ENCODE measurements around the gene SLC35E4.
A peak's percentile ranks its signal among the peaks of the same experiment; 100 is the strongest.
"Not testable (repeated sequence)": the region's sequence is repeated elsewhere in the genome, so short reads cannot be mapped to it uniquely, and the experiment has no call there.

SLC35E4 gene

GRCh38 chr22:30591588-30592359 lies 43.8 kb upstream of the SLC35E4 start, which contains the start of gene PES1:
Gene PES1 (minus strand): TSS chr22:30591910. CDS start chr22:30591833, 77 bp downstream.
- TF ChIP-seq CTCF (IDR thresholded peaks at IDR 0.05; ENCODE audit: low read depth, low read length, poor library complexity, severe bottlenecking) (no peak), EZH2phosphoT487 (IDR thresholded peaks at IDR 0.05; ENCODE audit: borderline replicate concordance, low read length) (no peak)
- H3K4me2 ChIP-seq (ENCODE audit: low read length) = peak within 1 kb of the TSS; percentile 73
- H3K79me2 ChIP-seq (ENCODE audit: control insufficient read depth, low read length) = peaks cover 39% of the 10 kb centered on the region
- peak within 1 kb of the TSS; percentile 96 for H3K4me3 ChIP-seq (ENCODE audit: low read length)
- no peaks in the 10 kb centered on the region for H3F3A ChIP-seq (ENCODE audit: control insufficient read depth, insufficient read depth)
- no peaks in the 10 kb centered on the region for H3K9me2 ChIP-seq (replicated peaks; ENCODE audit: control insufficient read depth, low read length)
- peak within 1 kb of the TSS; percentile 70 for H3K27ac ChIP-seq (ENCODE audit: low read depth, low read length)
- peaks cover 17% of the 10 kb centered on the region; the same call in 1 of the 2 replicates for H4K20me1 ChIP-seq (ENCODE audit: control insufficient read depth, insufficient read depth, low read depth, low read length)
- H3K36me3 ChIP-seq (ENCODE audit: control insufficient read depth, low read length) = peaks cover 46% of the 10 kb centered on the region
- no peaks in the 10 kb centered on the region for H3K9me3 ChIP-seq (ENCODE audit: control insufficient read depth, insufficient read depth, low read length)
- H3K27me3 ChIP-seq (ENCODE audit: control insufficient read depth, low read length) = peaks cover 2% of the 10 kb centered on the region; the same call in 1 of the 2 replicates
- peaks cover 15% of the 10 kb centered on the region for H3K4me1 ChIP-seq (ENCODE audit: control insufficient read depth, low read length)

GRCh38 chr22:30592360-30592713 lies 43.2 kb upstream of the SLC35E4 start:
- H3K4me2 ChIP-seq (ENCODE audit: low read length) = peak overlapping the region; percentile 73
- peak overlapping the region; percentile 96 for H3K4me3 ChIP-seq (ENCODE audit: low read length)
- peaks cover 40% of the 10 kb centered on the region for H3K36me3 ChIP-seq (ENCODE audit: control insufficient read depth, low read length)

GRCh38 chr22:30596199-30596598 lies 39.4 kb upstream of the SLC35E4 start:
- peaks cover 6% of the 10 kb centered on the region for H3K79me2 ChIP-seq (ENCODE audit: control insufficient read depth, low read length)
- no peak for TF ChIP-seq CTCF (IDR thresholded peaks at IDR 0.05; ENCODE audit: low read depth, low read length, poor library complexity, severe bottlenecking)
- no peak for TF ChIP-seq EZH2phosphoT487 (IDR thresholded peaks at IDR 0.05; ENCODE audit: borderline replicate concordance, low read length)
- peaks cover 2% of the 10 kb centered on the region; the same call in 1 of the 2 replicates for H3K27me3 ChIP-seq (ENCODE audit: control insufficient read depth, low read length)
- peaks cover 2% of the 10 kb centered on the region; the same call in 1 of the 2 replicates for H3F3A ChIP-seq (ENCODE audit: control insufficient read depth, insufficient read depth)
- H3K36me3 ChIP-seq (ENCODE audit: control insufficient read depth, low read length) = peaks cover 2% of the 10 kb centered on the region
- H3K9me2 ChIP-seq (replicated peaks; ENCODE audit: control insufficient read depth, low read length) = no peaks in the 10 kb centered on the region
- H3K27ac ChIP-seq (ENCODE audit: low read depth, low read length) = no peak overlapping the region
- peaks cover 3% of the 10 kb centered on the region; the same call in 1 of the 2 replicates for H3K4me1 ChIP-seq (ENCODE audit: control insufficient read depth, low read length)
- no peak overlapping the region for H3K4me2 ChIP-seq (ENCODE audit: low read length)
- H3K9me3 ChIP-seq (ENCODE audit: control insufficient read depth, insufficient read depth, low read length) = no peaks in the 10 kb centered on the region
- 0 out of 2 replicates have a peak, but pooled peaks cover 2% of the 10 kb centered on the region for H4K20me1 ChIP-seq (ENCODE audit: control insufficient read depth, insufficient read depth, low read depth, low read length)
- H3K4me3 ChIP-seq (ENCODE audit: low read length) = no peak overlapping the region

More at GRCh38 chr22:30592360-30592713, 43.2 kb upstream of the SLC35E4 start:
- H3K27me3 ChIP-seq (ENCODE audit: control insufficient read depth, low read length); H3K9me2 ChIP-seq (replicated peaks; ENCODE audit: control insufficient read depth, low read length); H3K27ac ChIP-seq (ENCODE audit: low read depth, low read length); H3F3A ChIP-seq (ENCODE audit: control insufficient read depth, insufficient read depth); H3K9me3 ChIP-seq (ENCODE audit: control insufficient read depth, insufficient read depth, low read length): not testable (repeated sequence)
- H4K20me1 ChIP-seq (ENCODE audit: control insufficient read depth, insufficient read depth, low read depth, low read length) = peaks cover 17% of the 10 kb centered on the region; the same call in 1 of the 2 replicates
- H3K79me2 ChIP-seq (ENCODE audit: control insufficient read depth, low read length) = peaks cover 39% of the 10 kb centered on the region
- peaks cover 15% of the 10 kb centered on the region for H3K4me1 ChIP-seq (ENCODE audit: control insufficient read depth, low read length)

- Histone ChIP-seq H3K4me1 (ENCODE audit: control insufficient read depth, low read length) (peaks cover 3% of the 10 kb centered on the region; the same call in 1 of the 2 replicates), H4K20me1 (ENCODE audit: control insufficient read depth, insufficient read depth, low read depth, low read length) (no peaks in the 10 kb centered on the region), H3K9me3 (ENCODE audit: control insufficient read depth, insufficient read depth, low read length) (no peaks in the 10 kb centered on the region), H3K4me3 (ENCODE audit: low read length) (no peak overlapping the region), H3K27ac (ENCODE audit: low read depth, low read length) (no peak overlapping the region), H3F3A (ENCODE audit: control insufficient read depth, insufficient read depth) (peaks cover 2% of the 10 kb centered on the region; the same call in 1 of the 2 replicates), H3K27me3 (ENCODE audit: control insufficient read depth, low read length) (peaks cover 2% of the 10 kb centered on the region; the same call in 1 of the 2 replicates), H3K36me3 (ENCODE audit: control insufficient read depth, low read length) (no peaks in the 10 kb centered on the region), H3K79me2 (ENCODE audit: control insufficient read depth, low read length) (no peaks in the 10 kb centered on the region), H3K9me2 (replicated peaks; ENCODE audit: control insufficient read depth, low read length) (no peaks in the 10 kb centered on the region), H3K4me2 (ENCODE audit: low read length) (no peak overlapping the region)
- TF ChIP-seq CTCF (IDR thresholded peaks at IDR 0.05; ENCODE audit: low read depth, low read length, poor library complexity, severe bottlenecking) (no peak), EZH2phosphoT487 (IDR thresholded peaks at IDR 0.05; ENCODE audit: borderline replicate concordance, low read length) (no peak)
These were observed 38.7 kb upstream of the SLC35E4 start for GRCh38 chr22:30596886-30597285.
